HCT116 (cell line): Measurements from ENCODE around the gene RIMBP2. TPM values are rescaled to one million over a fixed set of nuclear protein-coding genes. Genes with fewer than 3 reads are reported as not detected.
"Not testable (repeated sequence)": the region's sequence is repeated elsewhere in the genome, so short reads cannot be mapped to it uniquely, and the experiment has no call there.

Source experiments
- ATAC-seq: fragments of 200-7000 bp; cut with Tn5 transposase; 2 replicates; pipeline ENCODE4 v1.9.1; 2020; ENCODE audit warnings: mild to moderate bottlenecking, moderate library complexity
- BruUV-seq: library from RNA; stranded (reverse); fragments of 400-500 nt; replicated peaks from 2 replicates; lab custom pipeline; 2021; lab: Mats Ljungman, UMichigan
- CTCF ChIA-PET: fragments of 300-600 bp; sonication (Branson Sonifier 250); formaldehyde crosslinking; loops from one replicate; lab custom pipeline; 2021; ENCODE audit warnings: antibody characterized with exemption; lab: Charles Lee
- POLR2A ChIA-PET: fragments of 300-600, 350-600 bp; sonication (Branson Sonifier 250); formaldehyde crosslinking; loops from one replicate; lab custom pipeline; 2021; ENCODE audit warnings: antibody characterized with exemption; lab: Charles Lee
- RAD21 ChIA-PET, 2 experiments: fragments of 300-600 bp; sonication (Branson Sonifier 250); formaldehyde crosslinking; loops; one replicate each; lab custom pipeline; 2023; ENCODE audit warnings: low total read pairs in 2 of 2; ENCODE audit not compliant: uncharacterized antibody in 2 of 2, unreplicated experiment in 2 of 2, low non-redundant PET in 1 of 2; lab: Charles Lee
- DNase-seq: peaks from one replicate; pipeline ENCODE4 v3.0.0-alpha.2; 2010; ENCODE audit warnings: low read depth, low spot score
- H2AFZ ChIP-seq: fragments of 200-600 bp; shearing (Covaris generic), sonication (generic); 2 replicates; pipeline ENCODE4 v1.6.1; 2017; ENCODE audit warnings: low read depth, mixed run types, mixed read lengths, antibody characterized with exemption, low read length; ENCODE audit not compliant: poor library complexity, severe bottlenecking
- H3K27ac ChIP-seq: 2 replicates; pipeline ENCODE4 v1.5.1; 2012; ENCODE audit warnings: low read depth, low read length
- H3K27me3 ChIP-seq: fragments of 200-600 bp; sonication (generic); 2 replicates; pipeline ENCODE4 v1.6.1; 2016; ENCODE audit warnings: mixed run types, low read length, mixed read lengths; ENCODE audit not compliant: insufficient read depth
- H3K36me3 ChIP-seq, 2 experiments: fragments of 200-500 bp in 1 of 2; fragments of 200-600 bp in 1 of 2; sonication (Bioruptor generic) in 1 of 2; sonication (generic) in 1 of 2; 2 replicates each; pipeline versions ENCODE4 v1.5.1 to v1.6.1; 2014 to 2016; ENCODE audit warnings: low read length in 2 of 2, inconsistent platforms in 1 of 2, mixed read lengths in 1 of 2, mixed run types in 1 of 2; ENCODE audit not compliant: insufficient read depth in 2 of 2, control insufficient read depth in 1 of 2
- H3K4me1 ChIP-seq, 2 experiments: fragments of 200-600 bp in 1 of 2; sonication (generic) in 1 of 2; 2 replicates each; pipeline versions ENCODE4 v1.5.1 to v1.6.1; 2012 to 2017; ENCODE audit warnings: low read length in 2 of 2, inconsistent platforms in 1 of 2, mild to moderate bottlenecking in 1 of 2, mixed read lengths in 1 of 2, mixed run types in 1 of 2, moderate library complexity in 1 of 2; ENCODE audit not compliant: insufficient read depth in 2 of 2, control insufficient read depth in 1 of 2
- H3K4me2 ChIP-seq: fragments of 200-600 bp; sonication (generic); 2 replicates; pipeline ENCODE4 v1.6.1; 2017; ENCODE audit warnings: mixed run types, low read length, mixed read lengths
- H3K4me3 ChIP-seq, 2 experiments: fragments of 200-600 bp in 1 of 2; sonication (generic) in 1 of 2; replicated peaks in 1 of 2; 2 replicates each; pipeline ENCODE4 v1.5.1; 2011 to 2016; ENCODE audit warnings: low read length in 2 of 2, control low read depth in 1 of 2, low read depth in 1 of 2, mild to moderate bottlenecking in 1 of 2, mixed read lengths in 1 of 2, mixed run types in 1 of 2
- H3K79me2 ChIP-seq: fragments of 200-600 bp; sonication (generic); 2 replicates; pipeline ENCODE4 v1.6.1; 2017; ENCODE audit warnings: mild to moderate bottlenecking, mixed run types, low read length, moderate library complexity, mixed read lengths; ENCODE audit not compliant: insufficient read depth
- H3K9ac ChIP-seq: fragments of 200-600 bp; sonication (generic); 2 replicates; pipeline ENCODE4 v1.6.1; 2016; ENCODE audit warnings: low read length, mixed read lengths
- H3K9me2 ChIP-seq: fragments of 200-600 bp; sonication (generic), shearing (Covaris generic); 2 replicates; pipeline ENCODE4 v1.6.1; 2017; ENCODE audit warnings: mixed run types, mild to moderate bottlenecking, moderate library complexity; ENCODE audit not compliant: insufficient read depth
- H3K9me3 ChIP-seq, 2 experiments: fragments of 200-500 bp in 1 of 2; fragments of 200-600 bp in 1 of 2; sonication (Bioruptor generic) in 1 of 2; sonication (generic) in 1 of 2; 2 replicates each; pipeline ENCODE4 v1.6.1; 2014 to 2017; ENCODE audit warnings: low read length in 2 of 2, mixed read lengths in 2 of 2, inconsistent platforms in 1 of 2, low read depth in 1 of 2, mild to moderate bottlenecking in 1 of 2, mixed run types in 1 of 2, moderate library complexity in 1 of 2; ENCODE audit not compliant: control insufficient read depth in 1 of 2, insufficient read depth in 1 of 2
- H4K20me1 ChIP-seq: fragments of 200-600 bp; sonication (generic), shearing (Covaris generic); 2 replicates; pipeline ENCODE4 v1.6.1; 2017; ENCODE audit warnings: mixed run types, mild to moderate bottlenecking, moderate library complexity; ENCODE audit not compliant: insufficient read depth
- ATF3 ChIP-seq: IDR thresholded peaks from 2 replicates; pipeline ENCODE4 v1.6.1; 2012
- CBX3 ChIP-seq: IDR thresholded peaks from 2 replicates; pipeline ENCODE4 v1.6.1; 2012; ENCODE audit warnings: low read depth
- CEBPB ChIP-seq: IDR thresholded peaks from 2 replicates; pipeline ENCODE4 v1.6.1; 2012; ENCODE audit warnings: low read depth
- EGR1 ChIP-seq: IDR thresholded peaks from 2 replicates; pipeline ENCODE4 v1.6.1; 2012; ENCODE audit warnings: low read depth
- ELF1 ChIP-seq: IDR thresholded peaks from 2 replicates; pipeline ENCODE4 v1.6.1; 2012; ENCODE audit warnings: low read depth, borderline replicate concordance
- EZH2 ChIP-seq: fragments of 200-600 bp; sonication (generic); IDR thresholded peaks from 2 replicates; pipeline ENCODE4 v1.6.1; 2017; ENCODE audit warnings: antibody characterized with exemption, mixed run types
- EZH2phosphoT487 ChIP-seq: fragments of 200-600 bp; IDR thresholded peaks from 2 replicates; pipeline ENCODE4 v1.6.1; 2018; ENCODE audit warnings: antibody characterized with exemption, borderline replicate concordance
- FOSL1 ChIP-seq: IDR thresholded peaks from 2 replicates; pipeline ENCODE4 v1.6.1; 2012; ENCODE audit warnings: low read depth
- JUND ChIP-seq: IDR thresholded peaks from 2 replicates; pipeline ENCODE4 v1.6.1; 2012
- MAX ChIP-seq: IDR thresholded peaks from 2 replicates; pipeline ENCODE4 v1.6.1; 2012
- POLR2A ChIP-seq: IDR thresholded peaks from 2 replicates; pipeline ENCODE4 v1.7.0; 2011; ENCODE audit warnings: borderline replicate concordance; ENCODE audit not compliant: insufficient read depth, insufficient read length; ENCODE audit errors: extremely low read depth
- POLR2AphosphoS5 ChIP-seq: IDR thresholded peaks from 2 replicates; pipeline ENCODE4 v1.6.1; 2011; ENCODE audit warnings: mild to moderate bottlenecking, low read depth, low read length, moderate library complexity
- SIN3A ChIP-seq: IDR thresholded peaks from 2 replicates; pipeline ENCODE4 v1.6.1; 2012; ENCODE audit warnings: low read depth
- SRF ChIP-seq: IDR thresholded peaks from 2 replicates; pipeline ENCODE4 v1.6.1; 2012; ENCODE audit warnings: low read depth
- YY1 ChIP-seq: IDR thresholded peaks from 2 replicates; pipeline ENCODE4 v1.6.1; 2011; ENCODE audit warnings: low read length, low read depth, moderate library complexity, mild to moderate bottlenecking; ENCODE audit not compliant: insufficient replicate concordance; ENCODE audit errors: extremely low read depth
- ZFX ChIP-seq: fragments of 450-650 bp; IDR thresholded peaks from 2 replicates; pipeline ENCODE4 v1.6.1; 2017
- ZNF274 ChIP-seq: fragments of 200-500 bp; sonication (Bioruptor generic); IDR thresholded peaks from 2 replicates; pipeline ENCODE4 v1.6.1; 2014; ENCODE audit warnings: mild to moderate bottlenecking, low read depth, low read length, inconsistent platforms
- intact Hi-C: fragments of 100-400 bp; cut with micrococcal nuclease; formaldehyde crosslinking; loops from 2 replicates; pipeline ENCODE4 v1.10.0; 2022
- total RNA-seq: library from RNA; stranded (reverse); gene quantifications from one replicate; pipeline ENCODE4 v1.2.1, GENCODE V29; 2021; ENCODE audit not compliant: unreplicated experiment

RIMBP2 gene
- total RNA-seq, 1 experiment from 2014 or later = not detected

GRCh38 chr12:130739571-130739970 is 23.5 kb upstream of the RIMBP2 start (continued):
- TF ChIP-seq ZFX (no peak), CBX3 (no peak), POLR2A (no peak), ZNF274 (no peak)

GRCh38 chr12:130738403-130738802 is 22.3 kb upstream of the RIMBP2 start:
- H3K4me2 ChIP-seq, H3K9ac ChIP-seq, H4K20me1 ChIP-seq, POLR2A ChIA-PET, H3K27ac ChIP-seq, H3K9me2 ChIP-seq, ATAC-seq, H3K79me2 ChIP-seq, H3K27me3 ChIP-seq, H3K9me3 ChIP-seq, intact Hi-C loops, BruUV-seq, H3K4me1 ChIP-seq, RAD21 ChIA-PET, DNase-seq, H3K36me3 ChIP-seq, H3K4me3 ChIP-seq, H2AFZ ChIP-seq: not testable (repeated sequence)
- CTCF ChIA-PET = interaction anchor here (1.2 kb wide), 1 partner anchor 10 kb away, joined by 6 read pairs; no protein-coding TSS in a partner anchor

GRCh38 chr12:130737731-130738130 is 21.6 kb upstream of the RIMBP2 start:
- TF ChIP-seq ELF1 (no peak), MAX (no peak), JUND (no peak), ZNF274 (no peak), SRF (no peak), ZFX (no peak), ATF3 (no peak), EZH2phosphoT487 (no peak), YY1 (no peak), POLR2A (no peak), SIN3A (no peak), CBX3 (no peak), POLR2AphosphoS5 (no peak), CEBPB (no peak), EGR1 (no peak), EZH2 (no peak), FOSL1 (no peak)
- no peaks in the 10 kb centered on the region for H3K9me3 ChIP-seq
- BruUV-seq = no TSS peak
- no peak overlapping the region for H3K4me2 ChIP-seq
- no peaks in the 10 kb centered on the region for H3K36me3 ChIP-seq
- 0 out of 2 replicates have a peak, but pooled peaks cover 10% of the 10 kb centered on the region for H3K27me3 ChIP-seq
- no peaks in the 10 kb centered on the region for H3K4me1 ChIP-seq
- no peaks in the 10 kb centered on the region for H3K79me2 ChIP-seq
- H2AFZ ChIP-seq = no peak overlapping the region
- H3K9me2 ChIP-seq = no peaks in the 10 kb centered on the region
- no peak overlapping the region for H3K9ac ChIP-seq
- H3K27ac ChIP-seq = no peak overlapping the region
- ChIA-PET CTCF (no interaction called here), RAD21 (no interaction called here), POLR2A (no interaction called here)
- intact Hi-C loops = no loop called here
- no peaks in the 10 kb centered on the region for H4K20me1 ChIP-seq
- DNase-seq (no peak), ATAC-seq (no peak)
- no peak overlapping the region for H3K4me3 ChIP-seq
